Panc1 (cell line): ENCODE results near the gene NECTIN1. TPM values are rescaled to one million over a fixed set of nuclear protein-coding genes. Genes with fewer than 3 reads are reported as not detected.

ENCODE experiments used
- ATAC-seq: fragments of 200-7000 bp; cut with Tn5 transposase; 2 replicates; pipeline ENCODE4 v1.9.1; 2020; ENCODE audit warnings: mild to moderate bottlenecking, moderate library complexity
- BruUV-seq: library from RNA; stranded (reverse); fragments of 400-500 nt; replicated peaks from 2 replicates; lab custom pipeline; 2021; lab: Mats Ljungman, UMichigan
- CTCF ChIA-PET: fragments of 300-600 bp; sonication (Branson Sonifier 250); formaldehyde crosslinking; loops from one replicate; lab custom pipeline; 2022; ENCODE audit warnings: antibody characterized with exemption; lab: Charles Lee
- POLR2A ChIA-PET: fragments of 300-600 bp; sonication (Branson Sonifier 250); formaldehyde crosslinking; loops from one replicate; lab custom pipeline; 2022; ENCODE audit warnings: antibody characterized with exemption; lab: Charles Lee
- DNase-seq: peaks from one replicate; pipeline ENCODE4 v3.0.0-alpha.2; 2010; ENCODE audit warnings: low read depth, low spot score
- H3K27ac ChIP-seq: 2 replicates; pipeline ENCODE4 v1.5.1; 2011; ENCODE audit warnings: mild to moderate bottlenecking, low read length, inconsistent platforms
- H3K27me3 ChIP-seq: fragments of 200-500 bp; sonication (Bioruptor generic); 2 replicates; pipeline ENCODE4 v1.6.0; 2014; ENCODE audit warnings: low read length, inconsistent platforms; ENCODE audit not compliant: control insufficient read depth, insufficient read depth
- H3K36me3 ChIP-seq: fragments of 200-500 bp; sonication (Bioruptor generic); 2 replicates; pipeline ENCODE4 v1.5.1; 2014; ENCODE audit warnings: inconsistent platforms, mild to moderate bottlenecking, low read length, moderate library complexity; ENCODE audit not compliant: control insufficient read depth, insufficient read depth
- H3K4me1 ChIP-seq: 2 replicates; pipeline ENCODE4 v1.5.1; 2011; ENCODE audit warnings: inconsistent platforms, mild to moderate bottlenecking, low read length, moderate library complexity; ENCODE audit not compliant: control insufficient read depth, insufficient read depth
- H3K4me3 ChIP-seq, 2 experiments: 2 replicates each; pipeline ENCODE4 v1.5.1; 2011 to 2012; ENCODE audit warnings: low read depth in 2 of 2, low read length in 2 of 2, mild to moderate bottlenecking in 2 of 2, inconsistent platforms in 1 of 2, moderate library complexity in 1 of 2
- H3K9me3 ChIP-seq: fragments of 200-500 bp; sonication (Bioruptor generic); 2 replicates; pipeline ENCODE4 v1.5.1; 2014; ENCODE audit warnings: low read depth, mild to moderate bottlenecking, inconsistent platforms, low read length, moderate library complexity; ENCODE audit not compliant: control insufficient read depth, insufficient read depth
- CTCF ChIP-seq: fragments of 450-650 bp; IDR thresholded peaks from 2 replicates; pipeline ENCODE4 v1.5.1; 2017; ENCODE audit warnings: mild to moderate bottlenecking
- POLR2AphosphoS5 ChIP-seq: IDR thresholded peaks from 2 replicates; pipeline ENCODE4 v1.6.1; 2012; ENCODE audit warnings: mild to moderate bottlenecking, low read depth, low read length, moderate library complexity
- REST ChIP-seq, 2 experiments: IDR thresholded peaks; 2 replicates each; pipeline ENCODE4 v1.6.1; 2011 to 2012; ENCODE audit warnings: low read depth in 2 of 2, control low read depth in 1 of 2, low read length in 1 of 2, mild to moderate bottlenecking in 1 of 2, moderate library complexity in 1 of 2; ENCODE audit not compliant: insufficient read depth in 1 of 2
- SIN3A ChIP-seq: IDR thresholded peaks from 2 replicates; pipeline ENCODE4 v1.6.1; 2012; ENCODE audit warnings: low read depth, mild to moderate bottlenecking, low read length, moderate library complexity, borderline replicate concordance; ENCODE audit not compliant: insufficient read depth
- TCF7L2 ChIP-seq: IDR thresholded peaks from 2 replicates; pipeline ENCODE4 v1.6.1; 2011; ENCODE audit warnings: mild to moderate bottlenecking, low read depth, low read length, inconsistent platforms
- in situ Hi-C: cut with HindIII; loops from 2 replicates; pipeline ENCODE4 v1.10.0; 2016; ENCODE audit warnings: low sequenced_read_pairs, low pct_unique_long_range_greater_than_20kb
- intact Hi-C: fragments of 100-400 bp; cut with micrococcal nuclease; formaldehyde crosslinking; loops from one replicate; pipeline ENCODE4 v1.10.0; 2022; ENCODE audit not compliant: unreplicated experiment
- total RNA-seq: library from RNA; stranded (reverse); gene quantifications from one replicate; pipeline ENCODE4 v1.2.1, GENCODE V29; 2021; ENCODE audit not compliant: unreplicated experiment

NECTIN1 gene
- total RNA-seq, 1 experiment from 2014 or later: 14.6 TPM

- no peak overlapping the region for H3K4me3 ChIP-seq
- no TSS peak for BruUV-seq
- in situ Hi-C loops (no loop called here), intact Hi-C loops (no loop called here)
- no peak overlapping the region for H3K27ac ChIP-seq
- no peaks in the 10 kb centered on the region for H3K4me1 ChIP-seq
- DNase-seq (no peak), ATAC-seq (no peak)
- no peaks in the 10 kb centered on the region for H3K27me3 ChIP-seq
- ChIA-PET POLR2A (interaction anchor here (0.6 kb wide), 1 partner anchor 1681 kb away, joined by 4 read pairs; no protein-coding TSS in a partner anchor), CTCF (no interaction called here)
- H3K36me3 ChIP-seq: no peaks in the 10 kb centered on the region
- TF ChIP-seq TCF7L2 (no peak), SIN3A (no peak), REST (IDR thresholded peaks at IDR 0.05; ENCODE audit: insufficient read depth in 1 of 2, low read depth in 2 of 2, low read length in 1 of 2) (no peak), POLR2AphosphoS5 (no peak)
- no peaks in the 10 kb centered on the region for H3K9me3 ChIP-seq
These were observed 41.5 kb downstream of the NECTIN1 start for GRCh38 chr11:119687373-119688046.

GRCh38 chr11:119686177-119686882, 42.7 kb downstream of the NECTIN1 start:
- Histone ChIP-seq H3K36me3 (no peaks in the 10 kb centered on the region), H3K9me3 (no peaks in the 10 kb centered on the region), H3K4me3 (no peak overlapping the region), H3K27ac (no peak overlapping the region), H3K4me1 (no peaks in the 10 kb centered on the region), H3K27me3 (no peaks in the 10 kb centered on the region)
- ATAC-seq (no peak), DNase-seq (no peak)
- ChIA-PET POLR2A (interaction anchor here (0.6 kb wide), 1 partner anchor 14 kb away, joined by 6 read pairs; no protein-coding TSS in a partner anchor), CTCF (interaction anchor here (1.3 kb wide), 1 partner anchor 43 kb away, joined by 3 read pairs; the partner anchor contains the start of gene NECTIN1)
- BruUV-seq: no TSS peak
- intact Hi-C loops (no loop called here), in situ Hi-C loops (no loop called here)
- TF ChIP-seq SIN3A (no peak), REST (IDR thresholded peaks at IDR 0.05; ENCODE audit: insufficient read depth in 1 of 2, low read depth in 2 of 2, low read length in 1 of 2) (no peak), CTCF (no peak), TCF7L2 (no peak), POLR2AphosphoS5 (no peak)
